AG08396 (cell line): Measurements from ENCODE around the gene TSPEAR.
"Not testable (repeated sequence)": the region's sequence is repeated elsewhere in the genome, so short reads cannot be mapped to it uniquely, and the experiment has no call there.

Experiments used
- DNase-seq: peaks from one replicate; pipeline ENCODE4 v3.0.0; 2012; ENCODE audit warnings: low spot score, mixed read lengths

The TSPEAR gene

DNA sequence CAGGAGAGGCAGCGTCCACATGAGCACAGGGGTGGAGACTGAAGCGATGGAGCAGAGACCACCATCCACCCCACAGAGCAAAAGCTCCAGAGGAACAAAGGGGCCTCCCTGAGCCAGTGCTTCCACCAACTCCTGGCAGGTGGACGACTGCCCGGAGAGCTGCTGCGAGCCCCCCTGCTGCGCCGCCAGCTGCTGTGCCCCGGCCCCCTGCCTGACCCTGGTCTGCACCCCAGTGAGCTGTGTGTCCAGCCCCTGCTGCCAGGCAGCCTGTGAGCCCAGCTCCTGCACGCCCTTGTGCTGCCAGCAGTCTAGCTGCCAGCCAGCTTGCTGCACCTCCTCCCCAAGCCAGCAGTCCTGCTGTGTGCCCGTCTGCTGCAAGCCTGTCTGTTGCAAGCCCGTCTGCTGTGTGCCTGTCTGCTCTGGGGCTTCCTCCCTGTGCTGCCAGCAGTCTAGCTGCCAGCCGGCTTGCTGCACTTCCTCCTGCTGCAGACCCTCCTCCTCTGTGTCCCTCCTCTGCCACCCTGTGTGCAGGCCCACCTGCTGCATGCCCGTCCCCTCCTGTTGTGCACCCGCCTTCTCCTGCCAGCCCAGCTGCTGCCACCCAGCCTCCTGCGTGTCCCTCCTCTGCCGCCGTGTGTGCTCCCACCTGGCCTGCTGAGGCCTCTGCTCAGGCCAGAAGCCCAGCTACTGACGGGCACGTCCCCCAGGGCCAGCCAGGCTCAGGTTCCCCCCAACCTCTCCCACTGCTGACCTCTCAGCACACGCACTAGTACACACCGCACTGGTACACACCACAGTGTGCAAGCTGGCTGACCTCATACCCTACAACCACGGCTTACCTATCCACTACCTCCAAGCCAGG is 9.0 kb downstream of the TSPEAR start:
- DNase-seq = no peak

DNA sequence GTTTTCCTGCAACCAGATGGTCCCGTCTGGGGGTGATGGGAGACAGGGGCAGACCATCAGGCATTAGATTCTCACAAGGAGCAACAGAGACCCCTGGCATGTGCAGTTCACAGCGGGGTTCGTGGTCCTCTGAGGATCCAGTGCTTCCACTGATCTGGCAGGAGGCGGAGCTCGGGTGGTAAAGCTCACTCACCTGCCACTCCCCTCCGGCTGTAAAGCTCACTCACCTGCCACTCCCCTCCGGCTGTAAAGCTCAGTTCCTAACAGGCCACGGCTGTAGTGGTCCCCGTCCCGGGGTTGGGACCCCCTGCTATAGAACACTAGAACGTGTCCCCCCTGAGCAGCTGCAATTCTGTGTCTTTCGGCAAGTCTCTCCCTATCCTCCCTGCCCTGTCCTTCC is 9.8 kb downstream of the TSPEAR start:
- DNase-seq = no peak

DNA sequence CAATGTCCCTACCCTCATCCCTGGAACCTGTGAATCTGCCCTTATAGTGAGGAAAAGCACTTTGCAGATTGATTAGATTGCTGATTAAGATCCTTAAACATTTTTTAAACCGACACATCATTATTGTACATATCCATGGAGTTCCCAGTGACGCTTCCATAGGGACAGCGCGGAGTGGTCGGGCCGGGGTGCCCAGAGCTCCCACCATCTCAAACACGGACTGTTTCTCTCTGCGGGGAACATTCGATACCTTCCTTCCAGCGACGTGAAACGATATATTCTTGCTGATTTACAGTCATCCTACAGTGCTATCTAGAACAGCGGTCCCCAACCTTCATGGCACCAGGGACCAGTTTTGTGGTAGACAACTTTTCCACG is 10.4 kb downstream of the TSPEAR start:
- DNase-seq = no peak

DNA sequence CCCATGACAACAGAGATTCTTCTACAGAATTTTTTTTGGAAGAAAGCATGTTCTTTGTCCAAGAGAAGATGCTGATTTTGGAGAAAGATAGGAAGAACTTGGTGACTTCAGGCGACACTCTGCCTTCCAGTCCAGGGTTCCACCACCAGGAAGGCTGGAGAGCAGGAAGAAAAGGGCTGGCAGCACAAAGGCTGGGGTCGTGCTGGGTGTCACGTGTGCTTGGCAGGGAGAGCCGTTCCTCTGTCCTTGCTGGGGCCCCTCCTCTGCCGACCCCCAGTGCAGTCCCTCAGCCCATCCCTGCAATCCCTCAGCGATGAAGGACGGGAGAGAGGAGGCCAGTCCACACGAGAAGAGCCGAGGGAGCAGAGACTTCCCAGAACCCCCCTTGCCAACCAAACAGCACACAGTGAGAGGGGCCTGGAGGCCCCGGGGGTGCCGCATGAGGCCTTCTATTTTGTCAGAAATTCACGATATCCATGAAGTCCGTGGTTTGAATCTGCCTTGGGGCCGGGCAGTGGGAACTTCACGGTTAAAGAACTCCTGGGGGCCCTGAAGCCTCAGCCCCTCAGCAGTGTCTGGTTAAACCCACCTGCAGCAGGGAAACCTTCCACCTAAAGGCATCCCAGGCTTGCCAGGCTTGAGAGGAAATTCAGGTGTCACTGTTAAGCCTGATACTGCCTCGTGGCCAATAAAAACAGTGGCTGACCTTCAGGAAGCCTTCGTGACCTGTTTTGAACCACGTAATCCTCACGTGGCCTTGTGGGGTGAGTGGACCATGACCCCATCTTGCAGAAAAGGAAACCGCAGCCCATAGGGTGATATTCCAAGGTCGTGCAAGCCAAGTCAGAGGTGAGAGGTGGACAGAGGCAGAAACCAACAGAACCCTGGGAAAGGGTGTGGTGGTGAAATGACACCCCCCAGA is 11.0 kb downstream of the TSPEAR start:
- no peak for DNase-seq

DNA sequence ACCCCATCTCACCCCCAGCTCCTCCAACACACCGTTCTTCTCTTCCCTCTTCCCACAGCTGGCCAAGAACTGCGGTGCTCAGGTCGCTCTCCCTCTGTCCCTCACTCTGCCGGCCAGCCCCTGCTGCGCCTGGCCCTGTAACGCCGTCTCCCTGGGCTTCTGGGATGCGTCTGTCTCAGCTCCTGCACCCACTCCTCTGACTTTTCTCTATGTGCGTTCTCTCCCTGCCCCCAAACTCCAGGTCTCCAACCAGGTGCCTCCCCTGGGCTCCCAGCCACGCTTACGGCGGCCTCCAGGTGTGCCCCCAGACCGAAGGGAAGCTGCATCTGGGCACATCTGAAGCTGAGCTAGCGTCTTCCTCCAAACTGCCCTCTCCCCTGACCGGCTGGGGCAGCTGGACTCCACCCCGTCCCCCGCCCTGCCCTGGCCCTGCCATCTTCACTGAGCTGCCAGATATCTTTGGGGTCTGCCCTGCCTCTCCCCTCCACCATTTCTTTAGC is 11.8 kb downstream of the TSPEAR start:
- no peak for DNase-seq

DNA sequence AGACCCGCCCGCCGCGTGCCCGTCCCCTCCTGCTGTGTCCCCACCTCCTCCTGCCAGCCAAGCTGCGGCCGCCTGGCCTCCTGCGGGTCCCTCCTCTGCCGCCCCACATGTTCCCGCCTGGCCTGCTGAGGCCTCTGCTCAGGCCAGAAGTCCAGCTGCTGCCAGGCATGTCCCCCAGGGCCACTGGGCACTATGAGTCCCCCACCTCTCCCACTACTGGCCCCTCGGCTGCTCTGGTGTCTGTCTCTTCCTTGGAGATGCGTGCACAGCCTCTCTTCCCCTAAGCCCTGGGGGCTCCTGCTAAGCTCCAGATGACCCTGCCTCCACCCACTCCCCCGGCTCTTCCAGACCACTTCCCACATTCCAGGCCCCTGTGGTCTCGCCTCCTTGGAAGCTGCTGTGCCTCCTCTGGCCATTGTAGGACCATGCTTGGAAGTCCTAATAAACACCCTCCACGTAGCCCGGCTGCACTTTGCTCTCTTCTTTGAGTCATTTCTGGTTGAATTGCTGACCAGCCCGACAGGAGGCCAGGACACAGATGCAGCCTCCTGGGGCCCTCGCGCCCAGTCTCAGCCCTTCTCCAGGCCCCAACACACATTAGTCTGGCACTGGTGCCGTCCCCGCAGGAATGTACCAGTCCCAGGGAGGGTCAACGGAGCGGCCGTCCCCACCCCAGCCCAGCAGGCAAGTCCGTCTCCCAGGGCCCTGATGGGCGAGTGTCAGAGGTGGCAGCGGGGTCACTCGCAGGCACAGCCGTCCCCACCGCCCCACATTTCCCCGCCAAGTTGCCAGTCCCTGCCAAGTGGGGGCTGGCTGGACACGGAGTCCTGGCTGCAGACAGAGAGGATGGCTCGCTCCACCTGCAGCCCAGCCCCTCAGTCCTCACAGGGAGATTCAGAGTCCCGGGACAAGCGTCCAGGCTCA is 13.3 kb downstream of the TSPEAR start:
- DNase-seq = no peak

DNA sequence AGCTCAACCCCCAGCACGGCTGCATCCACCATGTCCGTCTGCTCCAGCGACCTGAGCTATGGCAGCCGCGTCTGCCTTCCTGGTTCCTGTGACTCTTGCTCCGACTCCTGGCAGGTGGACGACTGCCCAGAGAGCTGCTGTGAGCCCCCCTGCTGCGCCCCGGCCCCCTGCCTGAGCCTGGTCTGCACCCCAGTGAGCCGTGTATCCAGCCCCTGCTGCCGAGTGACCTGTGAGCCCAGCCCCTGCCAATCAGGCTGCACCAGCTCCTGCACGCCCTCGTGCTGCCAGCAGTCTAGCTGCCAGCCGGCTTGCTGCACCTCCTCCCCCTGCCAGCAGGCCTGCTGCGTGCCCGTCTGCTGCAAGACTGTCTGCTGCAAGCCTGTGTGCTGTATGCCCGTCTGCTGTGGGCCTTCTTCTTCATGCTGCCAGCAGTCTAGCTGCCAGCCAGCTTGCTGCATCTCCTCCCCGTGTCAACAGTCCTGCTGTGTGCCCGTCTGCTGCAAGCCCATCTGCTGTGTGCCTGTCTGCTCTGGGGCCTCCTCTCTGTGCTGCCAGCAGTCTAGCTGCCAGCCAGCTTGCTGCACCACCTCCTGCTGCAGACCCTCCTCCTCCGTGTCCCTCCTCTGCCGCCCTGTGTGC is 14.1 kb downstream of the TSPEAR start, which contains the start of gene KRTAP10-12:
KRTAP10-12 (plus strand) TSS at position 1 of the 639 bp plus-strand sequence; CDS start at position 31, 30 bp downstream.
- DNase-seq = not testable (repeated sequence)

DNA sequence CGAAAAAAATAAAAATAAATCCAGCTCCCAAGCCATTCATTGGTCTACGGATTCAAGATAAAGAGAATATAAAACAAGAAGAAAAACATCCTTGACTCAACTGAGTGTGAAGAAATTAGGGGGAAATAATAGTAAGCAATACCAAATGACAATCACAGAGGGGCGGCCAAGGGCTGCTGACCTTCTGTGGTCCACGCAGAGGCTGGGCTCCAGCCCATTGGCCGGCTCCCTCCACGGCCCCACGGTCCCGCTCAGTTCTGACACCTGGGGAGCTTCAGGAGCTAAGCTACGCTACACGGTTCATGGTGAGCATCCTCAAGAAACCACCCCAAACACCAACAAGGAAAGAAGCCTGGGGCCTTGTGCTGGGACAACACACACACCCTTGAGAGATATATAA is 14.8 kb downstream of the TSPEAR start:
- DNase-seq = no peak

DNA sequence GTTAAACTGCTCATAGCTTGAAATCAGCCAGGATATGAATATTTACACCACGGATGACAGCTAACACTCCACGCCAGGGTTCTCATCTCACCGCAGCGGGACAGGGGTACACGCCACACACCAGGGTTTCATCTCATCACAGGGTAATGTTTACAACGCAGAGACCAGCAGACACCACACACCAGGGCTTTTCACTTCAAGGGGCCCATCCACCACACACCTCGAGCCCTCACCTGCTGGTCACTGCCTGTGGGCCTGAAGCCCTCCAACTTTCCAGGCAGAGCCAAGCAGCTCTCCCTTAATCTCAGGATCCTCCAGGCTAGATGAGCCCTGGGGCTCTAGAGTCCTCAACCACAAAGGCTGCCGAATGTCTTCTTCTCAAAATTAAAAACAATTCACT is 15.7 kb downstream of the TSPEAR start:
- DNase-seq = no peak

DNA sequence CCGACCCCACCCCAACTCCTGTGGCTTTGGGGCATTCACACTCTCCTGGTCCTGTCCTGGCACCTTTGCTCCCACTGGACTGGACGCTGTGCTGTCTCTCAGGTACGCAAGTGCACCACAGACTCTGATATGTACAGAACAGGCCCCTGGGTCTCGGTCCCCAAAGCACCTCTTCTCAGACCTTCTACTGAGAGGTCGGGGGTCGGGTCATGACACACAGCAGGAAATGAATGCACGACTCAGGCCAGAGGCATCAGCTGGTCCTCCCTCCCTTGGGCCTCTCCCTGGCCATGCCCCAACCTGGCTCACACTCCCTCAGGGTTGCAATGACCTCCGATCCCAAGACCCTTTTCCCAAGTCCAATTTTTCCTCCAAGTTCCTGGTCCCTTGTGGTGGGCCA is 16.2 kb downstream of the TSPEAR start:
- no peak for DNase-seq

DNA sequence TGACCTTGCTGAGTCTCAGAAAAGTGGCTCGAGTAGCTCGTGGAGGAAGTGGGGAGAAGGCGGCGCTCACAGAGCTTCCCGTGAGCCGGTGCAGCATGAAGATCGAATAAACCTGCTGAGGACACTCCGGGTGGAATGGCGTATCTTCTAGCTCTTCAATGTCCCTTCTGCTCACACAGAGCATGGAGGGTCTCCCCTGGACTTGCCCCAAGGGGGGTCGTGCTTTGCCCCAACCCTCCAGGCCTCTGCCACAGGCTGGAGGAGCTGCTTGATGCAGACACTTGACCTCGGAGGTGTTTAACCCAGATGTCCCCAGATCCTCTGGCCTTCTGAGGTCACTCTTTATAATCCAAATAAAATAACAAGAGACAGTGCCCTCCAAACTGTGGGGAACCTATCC is 16.6 kb downstream of the TSPEAR start:
- DNase-seq = no peak

DNA sequence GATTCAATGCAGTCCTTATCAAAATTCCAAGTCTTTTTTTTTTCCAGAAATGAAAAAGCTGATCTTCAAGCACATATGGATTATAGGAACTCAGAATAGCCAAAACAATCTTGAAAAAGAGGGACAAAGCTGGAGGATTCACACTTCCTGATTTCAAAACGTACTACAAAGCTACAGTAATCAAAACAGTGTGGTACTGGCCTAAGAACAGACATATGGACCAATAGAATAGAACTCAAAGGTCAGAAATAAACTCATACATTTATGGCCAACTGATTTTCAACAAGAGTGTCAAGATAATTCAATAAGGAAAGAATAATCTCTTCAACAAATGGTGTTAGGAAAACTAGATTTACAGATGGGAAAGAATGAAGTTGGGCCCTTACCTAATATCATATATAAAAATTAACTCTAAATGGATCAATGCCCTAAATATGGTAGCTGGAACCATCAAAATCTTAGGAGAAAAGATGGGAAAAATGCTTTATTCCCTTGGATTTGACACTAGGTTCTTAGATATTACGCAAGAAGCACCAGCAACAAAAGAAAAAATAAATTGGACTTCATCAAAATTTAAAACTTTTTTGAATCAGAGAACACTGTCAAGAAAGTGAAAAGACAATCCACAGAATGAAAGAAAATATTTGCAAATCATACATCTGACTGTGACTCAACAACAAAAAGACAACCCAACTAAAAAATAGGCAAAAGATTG is 18.4 kb downstream of the TSPEAR start:
- DNase-seq = no peak

DNA sequence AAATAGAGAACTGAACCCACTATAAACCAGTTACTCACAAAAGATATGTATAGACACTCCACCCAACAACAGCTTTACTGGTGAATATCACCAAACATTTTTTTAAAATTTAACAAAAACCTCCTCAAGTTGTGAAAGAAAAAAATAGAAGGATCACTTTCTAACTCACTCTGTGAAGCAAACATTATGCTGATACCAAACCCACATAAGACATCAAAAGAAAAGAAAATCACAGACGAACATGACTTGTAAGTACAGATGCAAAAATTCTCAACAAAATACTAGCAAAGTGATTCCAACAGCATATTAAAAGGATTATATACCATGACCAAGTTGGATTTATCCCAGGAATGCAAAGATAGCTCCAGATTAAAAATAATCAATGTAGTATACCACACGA is 19.7 kb downstream of the TSPEAR start:
- no peak for DNase-seq

DNA sequence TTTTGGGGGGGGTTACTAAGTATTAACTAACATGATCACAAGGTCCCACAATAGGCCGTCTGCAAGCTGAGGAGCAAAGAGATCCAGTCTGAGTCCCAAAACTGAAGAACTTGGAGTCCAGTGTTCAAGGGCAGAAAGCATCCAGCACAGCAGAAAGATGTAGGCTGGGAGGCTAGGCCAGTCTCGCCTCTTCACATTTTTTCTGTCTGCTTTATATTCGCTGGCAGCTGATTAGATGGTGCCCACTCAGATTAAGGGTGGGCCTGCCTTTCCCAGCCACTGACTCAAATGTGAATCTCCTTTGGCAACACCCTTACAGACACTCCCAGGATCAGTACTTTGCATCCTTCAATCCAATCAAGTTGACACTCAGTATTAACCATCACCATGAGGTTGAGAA is 21.6 kb downstream of the TSPEAR start:
- not testable (repeated sequence) for DNase-seq

DNA sequence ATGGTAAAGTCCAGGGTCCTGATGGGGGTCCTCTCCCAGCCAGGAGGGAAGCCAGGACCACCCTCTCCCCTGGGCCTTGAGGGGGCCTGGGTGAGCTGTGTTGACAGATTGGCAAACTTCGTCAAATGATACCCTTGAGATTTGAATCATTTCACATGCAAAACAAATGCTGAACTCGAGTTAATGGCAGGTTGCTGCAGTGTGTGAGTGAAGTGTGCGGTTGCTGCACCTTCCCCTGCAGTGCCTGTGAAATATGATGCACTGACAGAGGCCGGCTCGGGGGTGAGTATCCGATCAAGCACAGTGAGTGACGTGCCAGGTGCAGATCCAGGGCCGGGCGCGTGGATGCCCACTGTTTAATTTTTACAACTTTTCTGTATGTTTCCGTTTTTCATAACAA is 23.7 kb downstream of the TSPEAR start:
- no peak for DNase-seq

DNA sequence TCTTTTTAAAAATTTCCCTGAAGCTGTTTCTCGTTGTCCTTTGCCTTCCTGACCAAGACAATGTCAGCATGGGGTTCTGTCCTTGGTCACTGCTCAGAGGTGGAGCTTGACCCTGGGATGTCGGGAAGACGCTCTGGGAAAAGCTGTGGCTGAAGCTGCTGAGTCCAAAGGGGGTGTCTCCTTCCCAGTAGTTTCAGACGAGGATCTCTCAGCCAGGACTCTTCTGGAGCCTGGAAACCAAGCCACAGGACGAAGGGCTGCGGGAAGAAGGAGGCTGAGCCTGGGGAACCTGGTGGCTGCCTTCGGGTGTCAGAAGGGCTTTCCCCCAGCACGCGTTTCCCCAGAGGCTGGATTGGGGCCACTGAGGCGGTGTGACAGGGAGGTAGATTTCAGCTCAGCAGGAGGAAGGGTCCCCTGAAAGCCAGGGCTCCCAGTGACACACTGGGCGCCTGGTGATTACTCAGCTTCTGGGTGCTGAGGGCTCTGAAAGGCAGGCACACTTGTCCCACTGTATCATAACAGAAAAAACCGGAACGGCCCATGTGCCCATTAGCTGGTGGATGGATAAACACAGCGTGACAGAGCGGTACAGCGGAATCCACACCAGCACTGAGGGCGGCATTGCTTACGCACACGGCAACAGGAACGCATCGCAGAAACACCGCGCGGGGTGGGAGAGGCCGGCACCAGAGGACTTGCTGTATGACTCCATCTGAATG is 24.4 kb downstream of the TSPEAR start:
- DNase-seq = no peak

DNA sequence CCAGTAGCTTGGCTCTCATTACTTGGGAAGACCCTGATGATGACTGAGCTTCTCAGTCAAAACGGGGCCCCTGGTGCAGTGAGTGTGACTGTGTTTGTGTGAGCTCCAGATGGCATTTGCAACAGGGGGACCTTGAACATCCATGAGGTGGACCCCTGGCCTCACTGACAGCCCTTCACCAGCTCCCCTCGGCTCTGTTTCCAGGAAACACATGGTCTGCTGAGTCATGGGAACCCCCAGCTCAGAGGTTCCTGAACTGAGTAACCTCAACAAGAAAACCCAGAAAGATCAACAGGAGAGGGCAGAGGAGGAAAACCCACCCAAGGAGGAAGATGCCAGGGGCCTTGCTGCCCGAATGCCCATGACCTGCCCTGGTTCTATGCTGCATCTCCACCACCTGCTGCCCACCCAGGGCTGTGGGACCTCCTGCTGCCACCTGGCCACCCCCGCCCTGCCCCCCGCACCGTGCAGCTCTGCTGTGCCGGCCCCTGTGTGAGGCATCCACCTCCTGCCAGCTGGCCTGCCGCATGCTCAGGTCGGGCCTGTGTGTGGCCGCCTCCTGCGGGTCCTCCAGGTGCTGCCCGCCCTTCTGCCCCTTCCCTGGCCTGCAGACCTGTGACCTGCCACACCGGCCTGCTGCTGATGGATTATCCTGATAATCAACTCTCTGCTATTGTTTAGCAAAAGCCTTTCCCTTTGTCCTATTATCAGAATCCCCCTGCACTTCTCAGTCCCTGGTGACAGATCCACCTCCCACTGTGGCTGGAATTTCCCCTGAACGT is 25.2 kb downstream of the TSPEAR start:
- DNase-seq = no peak

DNA sequence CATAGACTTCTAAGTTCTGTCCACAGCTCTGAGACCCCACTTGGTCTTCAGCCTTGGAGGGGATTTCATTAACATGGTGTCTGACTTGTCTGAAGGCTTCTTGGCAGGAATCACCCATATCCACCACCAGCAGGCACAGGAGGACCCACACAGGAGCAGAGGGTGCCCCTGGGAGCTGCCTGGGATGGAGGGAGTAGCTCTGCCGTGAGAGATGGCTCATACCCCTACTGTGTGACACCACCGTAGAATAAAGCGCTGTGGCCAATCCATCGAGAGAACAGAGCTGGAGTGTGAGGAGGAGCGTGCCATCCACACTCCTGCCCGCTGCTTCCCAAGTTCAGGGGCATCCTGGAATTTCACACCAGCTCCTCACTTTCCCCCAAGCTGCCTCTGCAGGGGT is 26.3 kb downstream of the TSPEAR start:
- not testable (repeated sequence) for DNase-seq

DNA sequence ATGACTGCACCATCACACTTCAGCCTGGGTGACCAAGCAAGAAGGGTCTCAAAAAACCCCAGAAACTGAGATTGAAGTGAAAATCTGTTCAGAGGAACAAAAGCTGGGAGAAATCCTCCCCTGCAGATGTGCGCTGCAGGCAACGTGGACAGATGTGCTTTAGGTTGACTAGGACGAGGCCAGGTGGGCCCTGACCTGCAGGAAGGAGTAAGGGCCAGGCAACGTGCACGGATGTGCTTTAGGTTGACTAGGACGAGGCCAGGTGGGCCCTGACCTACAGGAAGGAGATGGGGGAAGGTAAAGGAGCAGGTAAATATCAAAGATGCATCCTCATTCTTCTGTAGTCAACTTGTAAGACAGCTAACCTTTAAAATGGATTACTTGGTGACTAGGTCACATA is 26.9 kb downstream of the TSPEAR start:
- DNase-seq = no peak
